ENCODE measurements around the gene PRXL2B. TPM values are rescaled to one million over a fixed set of nuclear protein-coding genes. Genes with fewer than 3 reads are reported as not detected.
A peak's percentile ranks its signal among the peaks of the same experiment; 100 is the strongest.

Gene PRXL2B
- total RNA-seq, 1 experiment from 2014 or later = 40.7 TPM

DNA sequence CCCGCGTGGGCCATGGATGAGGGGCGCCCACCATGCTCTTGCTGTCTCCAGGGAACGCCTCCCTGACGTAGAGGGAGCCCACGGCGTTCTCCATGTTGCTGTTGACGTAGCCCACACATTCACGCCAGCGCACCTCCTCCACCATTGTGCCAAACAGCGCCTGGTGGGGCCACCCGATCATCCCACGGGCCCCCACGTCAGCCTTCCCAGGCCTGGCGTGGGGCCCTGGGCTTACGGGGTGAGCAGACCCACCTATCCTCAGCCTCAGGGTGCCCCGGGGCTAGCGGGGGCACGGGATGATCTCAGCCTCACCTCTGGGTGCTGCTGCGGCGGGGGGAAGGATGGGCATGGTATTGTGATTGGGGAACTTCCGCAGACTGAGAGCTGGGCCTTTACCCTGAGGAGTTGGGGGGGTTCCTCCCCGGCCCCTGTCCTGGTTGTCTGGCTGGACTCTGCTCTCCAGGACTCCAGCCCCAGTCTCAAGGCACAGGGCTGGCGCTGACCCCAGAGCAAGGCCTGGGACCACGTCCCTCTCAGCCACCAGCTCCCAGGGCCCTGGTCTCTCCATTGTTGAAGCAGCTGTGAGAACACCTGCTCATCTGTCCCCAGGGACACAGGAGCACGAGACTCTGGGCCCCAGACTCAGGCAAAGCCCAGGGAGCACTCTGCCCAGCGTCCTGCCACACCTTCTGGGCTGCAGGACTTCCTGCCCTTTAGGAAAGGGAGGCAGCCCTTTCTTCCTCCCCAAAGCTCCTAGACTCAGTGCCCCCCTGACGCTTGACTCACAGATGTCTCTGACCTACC, 10.2 kb downstream of the PRXL2B start:
- Mint-ChIP-seq H3K36me3 (ENCODE audit: insufficient read depth in 1 of 3, low read depth in 3 of 3) (0 out of 7 replicates have a peak, but pooled peaks cover 0 to 2% (median 0%) of the 10 kb centered on the region in 3 experiments), H3K4me3 (no peak overlapping the region), H3K9me3 (peaks cover 3 to 11% of the 10 kb centered on the region in 2 experiments; a peak in 3 of 5 replicates), H3K27ac (no peak overlapping the region), H3K27me3 (ENCODE audit: low read depth) (peaks cover 16% of the 10 kb centered on the region), H3K4me1 (no peaks in the 10 kb centered on the region)
- no peak for TF ChIP-seq CTCF (conservative IDR thresholded peaks at IDR 0.05)
- Histone ChIP-seq H2BK120ac (ENCODE audit: low read depth, low read length, poor library complexity, severe bottlenecking) (no peak overlapping the region), H2BK5ac (ENCODE audit: insufficient read length, low read length) (no peak overlapping the region), H2BK12ac (ENCODE audit: insufficient read length, low read depth, low read length) (no peak overlapping the region), H3K79me1 (ENCODE audit: insufficient read depth, low read depth, low read length, poor library complexity, severe bottlenecking) (no peaks in the 10 kb centered on the region), H3K9ac (ENCODE audit: extremely low read depth, insufficient read length, low read length) (no peak overlapping the region), H3K4me1 (ENCODE audit: insufficient read depth, low read length) (no peaks in the 10 kb centered on the region), H3K23ac (ENCODE audit: insufficient read length, low read depth, low read length) (no peak overlapping the region), H3K27me3 (ENCODE audit: insufficient read depth, low read length) (no peaks in the 10 kb centered on the region), H3K4me2 (ENCODE audit: insufficient read depth, insufficient read length, low read length) (no peak overlapping the region), H2AK5ac (ENCODE audit: insufficient read length, low read length) (no peak overlapping the region), H3K23me2 (ENCODE audit: insufficient read length, low read depth, low read length, poor library complexity, severe bottlenecking) (no peaks in the 10 kb centered on the region), H3K14ac (ENCODE audit: insufficient read depth, low read length) (peak overlapping the region; percentile 15; the same call in 1 of the 2 replicates), H4K8ac (replicated peaks; ENCODE audit: insufficient read length, low read depth, low read length) (no peak overlapping the region), H3T11ph (ENCODE audit: low read length) (no peak overlapping the region), H3K4ac (ENCODE audit: low read depth, low read length) (no peak overlapping the region), H3K18ac (ENCODE audit: insufficient read length, low read depth, low read length) (no peak overlapping the region), H3K27ac (ENCODE audit: insufficient read length, low read depth, low read length) (no peak overlapping the region), H2BK20ac (ENCODE audit: low read depth, low read length, poor library complexity, severe bottlenecking) (no peak overlapping the region), H4K20me1 (ENCODE audit: control insufficient read depth, insufficient read depth, insufficient read length) (no peaks in the 10 kb centered on the region), H3K9me3 (ENCODE audit: control insufficient read depth, low read depth, low read length) (no peaks in the 10 kb centered on the region), H3K79me2 (ENCODE audit: insufficient read depth, low read length) (no peaks in the 10 kb centered on the region), H2AFZ (ENCODE audit: low read length) (no peak overlapping the region), H4K5ac (ENCODE audit: insufficient read length, low read depth, low read length) (no peak overlapping the region), H4K91ac (ENCODE audit: insufficient read length, low read depth, low read length) (no peak overlapping the region), H2BK15ac (ENCODE audit: low read depth, low read length) (no peak overlapping the region), H3K56ac (ENCODE audit: insufficient read length, low read depth, low read length) (no peak overlapping the region)
- DNase-seq = peak; percentile 14
- WGBS (ENCODE audit: extremely low coverage, insufficient read length, low lambda C conversion rate) = no CpG with 5 or more reads among the region's 28 CpGs
